D341Med (cell line): ENCODE measurements around the gene OR2T4.

Source experiments
- DNase-seq: peaks from one replicate; pipeline ENCODE4 v3.0.0; 2012; ENCODE audit warnings: low spot score

Gene OR2T4, protein sequence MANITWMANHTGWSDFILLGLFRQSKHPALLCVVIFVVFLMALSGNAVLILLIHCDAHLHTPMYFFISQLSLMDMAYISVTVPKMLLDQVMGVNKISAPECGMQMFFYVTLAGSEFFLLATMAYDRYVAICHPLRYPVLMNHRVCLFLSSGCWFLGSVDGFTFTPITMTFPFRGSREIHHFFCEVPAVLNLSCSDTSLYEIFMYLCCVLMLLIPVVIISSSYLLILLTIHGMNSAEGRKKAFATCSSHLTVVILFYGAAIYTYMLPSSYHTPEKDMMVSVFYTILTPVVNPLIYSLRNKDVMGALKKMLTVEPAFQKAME

DNA sequence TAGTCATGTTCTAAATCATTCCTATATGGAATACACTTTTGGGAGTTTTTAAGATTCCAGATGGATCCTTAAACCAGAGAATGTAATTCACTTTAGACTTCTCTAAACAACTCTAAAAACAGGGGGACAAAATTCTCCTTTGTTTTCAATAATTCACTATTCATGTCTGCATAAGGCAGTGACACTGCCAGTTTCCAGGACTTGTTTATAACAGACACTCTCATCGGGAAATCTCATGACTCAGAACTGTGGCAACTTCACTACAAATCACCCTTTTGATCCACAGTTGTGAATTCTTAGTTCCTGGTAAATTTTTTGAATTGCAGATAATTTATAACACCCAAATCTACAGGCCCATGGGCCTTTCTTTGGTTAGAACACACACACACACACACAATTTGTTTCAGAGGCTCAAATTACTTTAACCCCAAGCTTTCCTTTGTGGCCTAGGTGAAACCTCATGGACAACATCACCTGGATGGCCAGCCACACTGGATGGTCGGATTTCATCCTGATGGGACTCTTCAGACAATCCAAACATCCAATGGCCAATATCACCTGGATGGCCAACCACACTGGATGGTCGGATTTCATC, at the start of gene OR2T4:
TSS of gene OR2T4 (plus strand) at position 545 of the 595 bp plus-strand sequence. CDS start at position 545, 0 bp downstream.
- DNase-seq: no peak

DNA sequence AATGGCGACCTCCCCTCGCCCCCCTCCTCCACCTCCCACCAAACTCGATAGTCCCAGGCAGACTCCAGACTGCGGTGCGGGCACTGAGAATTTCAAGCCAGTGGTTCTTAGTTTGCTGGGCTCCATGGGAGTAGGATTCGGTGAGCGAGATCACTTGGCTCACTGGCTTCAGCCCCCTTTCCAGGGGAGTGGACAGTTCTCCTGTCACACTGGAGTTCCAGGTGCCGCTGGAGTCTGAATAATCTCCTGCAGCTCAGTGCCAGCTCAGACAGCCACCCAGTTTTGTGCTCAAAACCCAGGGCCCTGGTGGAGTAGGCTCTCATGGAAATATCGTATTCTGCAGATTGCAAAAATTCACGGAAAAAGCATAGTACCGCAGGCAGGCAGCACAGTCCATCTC, 44.7 kb upstream of the OR2T4 start:
- no peak for DNase-seq

DNA sequence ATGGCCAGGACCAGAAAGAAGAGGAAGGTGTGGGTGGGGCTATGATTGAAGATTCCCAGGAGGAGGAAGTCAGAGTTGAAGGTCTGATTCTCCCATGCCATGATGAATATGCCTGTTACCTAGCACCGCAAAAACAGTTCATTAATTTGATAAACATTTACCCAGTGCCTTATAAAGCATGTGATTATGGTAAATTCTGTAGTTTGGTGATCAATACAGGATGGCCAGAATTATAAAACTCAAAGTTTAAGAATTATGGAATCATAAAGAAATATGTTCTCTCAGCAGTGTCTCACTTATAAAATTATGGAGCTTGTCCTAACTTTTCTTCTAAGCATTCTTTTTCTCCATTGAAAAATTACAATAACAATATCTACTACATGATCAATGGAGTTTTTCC, 37.0 kb upstream of the OR2T4 start, which contains the start of gene OR2M7:
TSS of gene OR2M7 (minus strand) at position 101 of the 400 bp plus-strand sequence. CDS start at position 101, 0 bp downstream.
- no peak for DNase-seq

DNA sequence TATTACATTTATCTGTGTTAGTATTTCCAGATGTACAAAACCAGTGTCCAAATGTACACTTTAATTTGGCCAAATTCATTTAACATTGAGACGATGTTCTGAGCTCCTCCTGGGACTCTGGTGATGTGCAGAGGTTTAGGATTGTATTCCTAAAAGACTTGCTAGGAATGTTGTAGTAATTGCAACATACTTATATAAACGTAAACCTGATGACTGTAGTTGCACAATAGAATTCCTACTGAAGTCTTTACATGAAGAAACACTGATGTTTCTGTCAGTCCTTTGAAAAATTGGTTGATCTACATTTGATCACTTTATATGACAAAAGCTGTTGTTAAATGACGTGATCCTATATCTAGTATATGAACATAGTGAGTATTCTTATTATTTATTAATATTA, 18.0 kb upstream of the OR2T4 start:
- no peak for DNase-seq

DNA sequence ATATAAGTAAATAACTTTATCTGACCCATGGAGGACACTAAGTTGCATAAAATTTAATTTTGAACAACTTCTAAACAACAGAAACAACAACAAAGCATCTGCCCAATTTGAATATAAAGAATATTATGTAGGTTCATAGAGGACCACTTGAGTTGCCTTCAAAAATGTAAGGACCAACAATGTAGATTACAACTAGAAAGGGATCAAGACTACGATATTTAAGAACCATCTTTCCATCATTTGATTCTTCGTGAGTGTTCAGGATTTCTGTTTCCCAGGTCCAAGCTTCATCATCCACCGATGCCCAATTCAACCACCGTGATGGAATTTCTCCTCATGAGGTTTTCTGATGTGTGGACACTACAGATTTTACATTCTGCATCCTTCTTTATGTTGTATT, 13.0 kb upstream of the OR2T4 start, which contains the start of gene OR14C36:
TSS of gene OR14C36 (plus strand) at position 301 of the 400 bp plus-strand sequence. CDS start at position 301, 0 bp downstream.
- DNase-seq: no peak

DNA sequence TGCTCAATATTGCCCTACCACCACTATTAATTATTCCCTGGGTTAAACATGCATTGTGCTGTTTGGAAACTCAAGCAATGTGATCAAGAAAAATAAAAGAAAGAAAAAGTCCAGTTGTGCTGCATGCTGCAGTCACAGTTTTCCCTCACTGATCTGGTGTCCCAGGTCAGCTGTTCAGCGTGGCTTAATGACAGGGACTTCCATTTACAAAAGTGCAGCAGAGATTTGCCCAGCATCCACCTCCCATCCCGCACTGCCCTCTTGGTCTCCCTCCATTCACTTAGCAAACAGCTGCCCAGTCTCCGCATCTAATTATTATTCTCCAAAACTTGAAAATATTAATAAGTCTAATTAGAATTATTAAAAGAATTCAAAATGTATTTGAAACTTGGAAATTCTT, 2.0 kb upstream of the OR2T4 start:
- DNase-seq: no peak

DNA sequence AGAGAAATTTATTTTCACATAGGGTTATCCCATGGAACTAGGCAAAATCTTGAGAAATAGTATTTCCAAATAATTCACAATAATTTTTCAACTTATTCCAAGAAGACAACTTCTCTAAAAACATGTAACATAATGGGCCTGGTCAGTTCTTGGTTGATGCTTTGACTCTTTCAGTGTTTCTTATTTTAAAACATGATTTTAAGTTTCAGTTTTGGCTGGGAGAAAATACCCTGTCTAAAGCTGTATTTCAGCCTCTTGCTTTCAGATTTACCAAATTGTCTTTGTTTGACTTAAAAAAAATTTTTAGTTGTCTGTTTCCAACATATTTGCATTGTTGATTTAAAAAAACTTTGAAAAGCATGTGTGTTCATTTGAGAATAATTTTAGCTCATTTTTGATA, 5.1 kb downstream of the OR2T4 start:
- DNase-seq: no peak

DNA sequence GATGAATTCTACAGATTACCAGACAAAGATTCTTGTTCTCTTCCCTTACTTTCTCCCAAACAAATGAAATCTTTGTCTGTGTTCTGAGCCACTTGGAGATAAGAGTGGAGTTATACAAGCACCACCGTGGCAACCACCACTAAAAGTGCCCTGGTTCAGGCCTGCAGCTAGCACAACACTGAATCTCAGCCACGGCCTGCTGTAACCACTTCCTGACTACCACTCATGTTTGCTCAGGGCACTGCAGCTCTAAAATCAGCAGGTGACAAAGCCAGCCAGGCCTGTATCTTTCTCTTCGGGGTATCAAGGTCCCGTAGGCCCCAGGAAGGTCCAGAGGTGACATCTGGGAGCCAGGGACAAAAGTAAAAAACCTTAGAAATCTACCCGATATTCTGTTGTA, 10.9 kb downstream of the OR2T4 start:
- no peak for DNase-seq

DNA sequence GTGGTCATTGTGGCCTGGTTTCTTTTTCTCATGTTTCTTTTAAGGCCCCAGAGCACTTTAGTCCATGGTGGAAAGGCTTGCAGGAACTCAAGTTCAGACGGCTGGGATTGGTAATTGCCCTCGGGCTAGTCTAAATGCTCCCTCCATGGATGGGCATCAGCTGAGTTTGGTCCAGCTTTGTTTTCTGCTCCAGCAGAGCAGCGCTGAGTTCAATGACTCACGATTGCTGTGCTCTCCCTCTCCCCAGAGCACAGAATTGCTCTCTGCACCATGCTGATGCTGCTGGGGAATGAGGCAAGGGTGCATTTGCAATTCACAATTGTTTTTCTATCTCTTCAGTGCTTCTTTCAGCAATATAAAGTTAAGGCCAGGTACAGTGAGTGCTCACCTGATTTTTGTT, 12.3 kb downstream of the OR2T4 start:
- no peak for DNase-seq

DNA sequence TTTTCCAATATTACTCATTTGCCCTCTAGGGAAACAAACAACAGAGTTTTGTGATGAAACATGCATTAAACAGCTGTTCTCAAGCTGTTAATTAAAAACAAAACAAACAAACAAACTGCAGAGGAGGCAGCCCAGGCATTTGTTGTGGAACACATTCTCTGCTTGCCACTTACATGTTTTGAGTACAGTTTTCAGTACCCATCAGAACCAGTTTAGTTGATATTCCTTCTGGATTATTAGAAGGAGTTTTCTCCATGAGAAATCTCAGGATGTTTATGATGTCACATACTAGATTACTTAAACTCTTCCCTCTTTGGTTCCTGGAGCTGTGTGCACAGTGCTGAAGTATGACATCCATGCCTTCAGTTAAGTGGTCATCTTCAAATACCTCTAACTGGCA, 14.0 kb downstream of the OR2T4 start, which contains the start of gene OR2T6:
TSS of gene OR2T6 (plus strand) at position 301 of the 400 bp plus-strand sequence. CDS start 11,863 bp downstream, outside the sequence.
- no peak for DNase-seq

DNA sequence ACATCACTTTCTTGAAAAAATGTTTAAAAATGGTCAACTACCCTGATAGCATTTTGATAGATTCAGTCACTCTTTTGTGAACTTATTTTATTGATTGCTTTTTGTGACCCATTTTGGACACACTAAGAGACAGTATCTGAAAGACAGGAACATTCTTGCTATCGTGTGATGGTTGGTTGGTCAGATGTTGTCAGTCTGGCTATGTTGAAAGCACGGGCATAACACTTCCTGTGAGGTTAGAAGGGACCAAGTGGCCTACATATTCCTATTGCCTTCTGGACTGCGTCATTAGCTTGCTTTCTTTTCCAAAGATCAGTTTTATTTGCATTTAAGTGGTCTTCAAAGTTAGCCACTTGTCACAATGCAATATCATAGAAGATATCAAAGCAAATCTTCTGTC, 15.5 kb downstream of the OR2T4 start:
- no peak for DNase-seq

DNA sequence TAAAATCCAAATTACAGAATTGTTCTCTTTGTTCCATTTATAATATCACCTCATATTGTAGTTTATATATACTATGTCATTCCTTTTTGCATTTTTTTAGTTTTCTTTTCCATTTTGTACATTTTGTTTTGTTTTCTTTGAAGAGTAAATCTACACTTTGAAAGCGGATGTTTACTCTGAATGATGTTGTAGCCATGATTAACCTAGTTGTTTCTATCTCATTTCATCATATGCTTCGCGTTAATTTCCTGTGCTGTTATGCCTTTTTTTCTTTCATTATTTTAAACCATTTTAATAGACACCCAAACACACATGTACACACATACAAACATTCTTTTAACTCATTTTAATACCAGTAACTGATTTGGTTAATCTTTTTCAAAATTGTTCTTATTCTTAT, 19.4 kb downstream of the OR2T4 start:
- DNase-seq: no peak

DNA sequence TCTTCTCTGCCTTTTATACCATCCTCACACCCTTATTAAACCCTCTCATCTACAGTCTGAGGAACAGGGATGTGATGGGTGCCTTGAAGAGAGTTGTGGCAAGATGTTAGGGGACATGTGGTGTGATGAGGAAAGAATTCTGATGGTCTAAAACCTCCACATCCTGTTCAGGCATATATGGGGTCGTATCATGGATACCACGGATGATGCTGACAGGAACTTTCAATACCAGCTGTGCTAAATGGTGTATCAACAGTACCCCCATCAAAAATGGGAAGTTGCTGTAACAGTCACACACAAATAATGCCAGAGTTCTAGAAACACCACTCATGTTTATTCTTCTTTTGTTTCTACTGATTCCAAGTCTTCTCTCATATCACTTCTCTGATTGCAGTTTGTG, 27.0 kb downstream of the OR2T4 start:
- DNase-seq: no peak

DNA sequence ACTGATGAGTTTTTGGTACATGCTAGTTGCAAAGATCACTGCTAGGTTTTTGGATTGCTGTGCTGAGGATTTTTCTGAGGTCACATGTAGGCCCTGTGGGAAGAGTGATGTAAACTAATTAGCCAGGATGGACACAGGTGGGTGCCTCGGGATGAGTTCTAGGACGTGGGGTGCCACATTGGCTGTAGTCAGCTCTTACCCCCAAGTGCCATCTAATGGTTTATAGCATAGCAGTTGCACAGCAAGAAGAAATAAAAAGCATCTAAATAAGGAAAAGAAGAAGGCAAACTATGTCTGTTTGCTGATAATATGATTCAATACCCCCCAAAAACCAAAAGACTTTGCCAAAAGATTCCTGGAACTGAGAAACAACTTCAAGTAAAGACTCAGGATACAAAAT, 31.6 kb downstream of the OR2T4 start:
- DNase-seq: no peak

DNA sequence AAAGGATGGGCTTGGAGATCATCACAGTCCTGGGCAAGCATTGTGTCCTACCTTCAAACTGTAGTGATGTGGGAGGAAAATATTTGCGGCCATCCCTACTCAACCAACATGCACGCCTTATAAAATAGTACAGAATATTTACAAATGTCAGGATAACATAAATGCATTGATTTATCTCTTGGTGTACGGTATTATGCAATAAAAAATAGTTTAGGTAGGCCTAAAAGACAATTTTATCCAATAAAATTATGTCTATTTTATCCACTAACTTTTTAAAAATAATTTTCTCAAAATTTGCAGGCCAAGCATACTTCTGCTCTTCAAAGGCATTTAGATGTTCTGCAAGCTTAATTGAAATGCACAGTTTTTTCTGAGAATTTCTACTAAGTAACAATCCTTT, 41.3 kb downstream of the OR2T4 start, which contains the start of gene OR2T1:
TSS of gene OR2T1 (plus strand) at position 301 of the 400 bp plus-strand sequence. CDS start 3,100 bp downstream, outside the sequence.
- no peak for DNase-seq

DNA sequence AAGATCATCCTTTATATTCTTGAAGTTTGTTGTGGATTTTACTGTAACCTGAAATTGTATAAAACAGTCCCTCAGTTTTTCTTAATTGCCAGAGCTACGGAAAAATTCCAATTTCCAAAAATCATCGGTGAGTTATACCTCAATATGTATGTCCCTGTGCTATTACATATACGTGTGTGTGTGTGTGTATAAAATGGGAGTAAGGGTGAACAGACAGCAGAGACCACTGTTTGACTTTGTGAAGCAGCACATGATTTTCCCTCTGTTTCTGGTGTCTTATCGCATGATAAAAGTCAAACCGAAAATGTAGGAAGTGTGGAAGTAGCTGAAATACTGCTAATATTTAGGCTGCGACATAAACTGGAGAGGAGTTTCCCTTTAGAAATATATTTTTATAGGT, 42.6 kb downstream of the OR2T4 start:
- DNase-seq: no peak

DNA sequence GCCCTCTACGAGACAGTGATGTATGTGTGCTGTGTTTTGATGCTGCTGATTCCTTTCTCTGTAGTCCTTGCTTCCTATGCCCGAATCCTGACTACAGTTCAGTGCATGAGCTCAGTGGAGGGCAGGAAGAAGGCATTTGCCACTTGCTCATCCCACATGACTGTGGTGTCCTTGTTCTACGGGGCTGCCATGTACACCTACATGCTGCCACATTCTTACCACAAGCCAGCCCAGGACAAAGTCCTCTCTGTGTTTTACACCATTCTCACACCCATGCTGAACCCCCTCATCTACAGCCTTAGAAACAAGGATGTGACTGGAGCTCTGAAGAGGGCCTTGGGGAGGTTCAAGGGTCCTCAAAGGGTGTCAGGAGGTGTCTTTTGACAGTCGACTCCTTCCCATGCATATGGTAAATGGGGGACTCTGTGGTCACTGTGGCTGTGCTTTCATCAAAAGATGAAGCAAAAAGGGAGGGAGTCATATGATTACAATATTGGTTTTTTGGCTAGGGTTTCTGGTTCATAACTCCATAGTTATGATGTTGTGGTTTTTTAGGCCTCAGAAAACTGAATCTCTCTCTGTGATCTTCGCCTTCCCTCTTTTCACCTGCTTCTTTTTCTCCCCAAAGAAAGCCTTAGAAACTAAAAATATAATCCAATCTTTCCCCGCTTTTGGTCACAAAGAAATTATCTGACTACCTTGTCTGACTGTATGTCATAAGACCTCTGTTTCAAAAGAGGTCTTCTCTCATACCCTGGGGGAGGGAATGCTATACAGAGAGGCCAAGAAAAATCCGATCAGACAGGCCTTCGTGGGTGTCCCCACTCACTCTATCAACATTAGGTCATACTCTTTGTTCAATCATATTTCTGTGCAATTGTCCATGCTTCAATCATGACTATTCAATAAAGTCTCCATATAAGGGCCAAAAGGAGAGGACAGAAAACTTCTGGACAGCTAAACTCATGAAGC, 45.5 kb downstream of the OR2T4 start:
- no peak for DNase-seq
